NCI-H446 (cell line): Measurements from ENCODE around the gene SPIRE2.
"Not testable (repeated sequence)": the region's sequence is repeated elsewhere in the genome, so short reads cannot be mapped to it uniquely, and the experiment has no call there.

Experiments used
- DNase-seq, 2 experiments: peaks; one replicate each; lab custom pipeline; 2025; lab: John Stamatoyannopoulos, UW

SPIRE2 gene

DNA sequence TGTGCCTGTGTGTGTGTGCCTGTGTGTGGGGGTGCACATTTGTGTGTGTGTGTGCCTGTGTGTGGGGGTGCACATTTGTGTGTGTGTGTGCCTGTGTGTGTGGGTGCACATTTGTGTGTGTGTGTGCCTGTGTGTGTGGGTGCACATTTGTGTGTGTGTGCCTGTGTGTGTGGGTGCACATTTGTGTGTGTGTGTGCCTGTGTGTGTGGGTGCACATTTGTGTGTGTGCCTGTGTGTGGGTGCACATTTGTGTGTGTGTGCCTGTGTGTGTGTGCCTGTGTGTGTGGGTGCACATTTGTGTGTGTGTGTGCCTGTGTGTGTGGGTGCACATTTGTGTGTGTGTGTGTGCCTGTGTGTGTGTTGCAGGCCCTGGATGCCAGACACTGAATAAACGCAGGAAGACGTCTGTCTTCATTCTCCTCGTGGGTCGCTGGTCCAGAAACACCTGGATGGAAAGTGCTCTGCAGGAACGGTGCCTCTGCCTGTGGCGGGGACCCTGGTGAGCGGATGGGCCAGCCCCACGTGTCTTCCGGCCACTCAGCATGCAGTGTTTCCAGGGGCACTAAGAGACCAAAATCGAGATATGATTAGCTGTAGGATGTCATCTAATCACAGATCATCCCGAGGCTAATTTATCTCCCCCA, 86.5 kb downstream of the SPIRE2 start:
- DNase-seq, result not testable (repeated sequence)

- DNase-seq, result no peak
These were observed 87.3 kb downstream of the SPIRE2 start for GRCh38 chr16:89915303-89916232.

DNA sequence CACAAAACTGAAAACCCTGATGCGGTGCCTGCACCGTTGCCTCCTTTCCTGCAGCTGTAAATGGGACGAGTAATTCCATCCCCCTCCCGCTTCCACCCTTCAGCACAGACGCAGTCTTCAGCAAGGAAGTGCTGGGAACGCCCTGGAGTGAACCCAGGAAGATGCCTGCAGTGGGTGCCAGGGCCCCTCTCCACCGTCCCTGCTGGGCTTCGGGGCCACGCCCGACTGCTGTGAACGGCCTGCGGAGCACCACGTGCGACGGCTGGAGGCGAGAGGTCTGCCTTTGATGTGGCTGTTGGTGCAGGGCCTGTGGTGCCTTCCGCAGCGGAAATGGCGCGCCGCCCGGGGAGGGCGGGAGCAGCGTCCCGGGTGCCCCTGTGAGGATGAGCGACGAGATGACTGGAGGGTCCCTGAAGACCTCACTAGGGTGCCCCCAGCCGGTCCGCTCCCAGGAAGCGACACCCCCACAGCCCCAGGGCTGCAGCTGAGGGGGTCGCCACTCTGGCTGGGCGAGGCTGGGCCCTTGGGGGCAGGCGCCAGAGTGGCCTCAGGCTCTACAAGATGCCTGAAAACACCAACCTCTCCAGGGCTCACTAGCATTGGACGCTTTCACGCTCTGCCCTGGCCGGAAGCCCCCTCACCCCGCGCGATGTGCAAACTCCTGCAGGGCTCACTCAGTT, 89.6 kb downstream of the SPIRE2 start:
- peak in 1 of 2 experiments; percentile 25 for DNase-seq

DNA sequence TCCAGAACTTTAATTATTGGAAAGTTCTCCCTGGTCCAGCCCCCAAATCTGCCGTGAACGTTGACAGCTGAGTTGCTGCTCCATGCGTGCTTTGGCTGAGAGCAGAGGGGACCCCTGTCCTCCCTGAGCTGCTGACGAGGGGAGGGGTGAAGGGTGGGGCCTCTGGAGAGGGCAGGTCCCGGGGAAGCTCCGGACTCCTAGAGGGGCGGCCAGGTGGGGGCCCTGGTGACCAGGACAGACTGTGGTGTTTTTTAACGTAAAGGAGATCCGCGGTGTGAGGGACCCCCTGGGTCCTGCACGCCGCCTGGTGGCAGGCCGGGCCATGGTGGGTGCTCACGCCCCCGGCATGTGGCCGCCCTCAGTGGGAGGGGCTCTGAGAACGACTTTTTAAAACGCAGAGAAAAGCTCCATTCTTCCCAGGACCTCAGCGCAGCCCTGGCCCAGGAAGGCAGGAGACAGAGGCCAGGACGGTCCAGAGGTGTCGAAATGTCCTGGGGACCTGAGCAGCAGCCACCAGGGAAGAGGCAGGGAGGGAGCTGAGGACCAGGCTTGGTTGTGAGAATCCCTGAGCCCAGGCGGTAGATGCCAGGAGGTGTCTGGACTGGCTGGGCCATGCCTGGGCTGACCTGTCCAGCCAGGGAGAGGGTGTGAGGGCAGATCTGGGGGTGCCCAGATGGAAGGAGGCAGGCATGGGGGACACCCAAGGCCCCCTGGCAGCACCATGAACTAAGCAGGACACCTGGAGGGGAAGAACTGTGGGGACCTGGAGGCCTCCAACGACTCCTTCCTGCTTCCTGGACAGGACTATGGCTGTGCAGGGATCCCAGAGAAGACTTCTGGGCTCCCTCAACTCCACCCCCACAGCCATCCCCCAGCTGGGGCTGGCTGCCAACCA, 90.4 kb downstream of the SPIRE2 start, which contains the start of gene MC1R:
Gene MC1R, plus strand, starts transcription at position 410 of the 895 bp plus-strand sequence. Its CDS starts 397 bp downstream, at position 807.
- no peak for DNase-seq

DNA sequence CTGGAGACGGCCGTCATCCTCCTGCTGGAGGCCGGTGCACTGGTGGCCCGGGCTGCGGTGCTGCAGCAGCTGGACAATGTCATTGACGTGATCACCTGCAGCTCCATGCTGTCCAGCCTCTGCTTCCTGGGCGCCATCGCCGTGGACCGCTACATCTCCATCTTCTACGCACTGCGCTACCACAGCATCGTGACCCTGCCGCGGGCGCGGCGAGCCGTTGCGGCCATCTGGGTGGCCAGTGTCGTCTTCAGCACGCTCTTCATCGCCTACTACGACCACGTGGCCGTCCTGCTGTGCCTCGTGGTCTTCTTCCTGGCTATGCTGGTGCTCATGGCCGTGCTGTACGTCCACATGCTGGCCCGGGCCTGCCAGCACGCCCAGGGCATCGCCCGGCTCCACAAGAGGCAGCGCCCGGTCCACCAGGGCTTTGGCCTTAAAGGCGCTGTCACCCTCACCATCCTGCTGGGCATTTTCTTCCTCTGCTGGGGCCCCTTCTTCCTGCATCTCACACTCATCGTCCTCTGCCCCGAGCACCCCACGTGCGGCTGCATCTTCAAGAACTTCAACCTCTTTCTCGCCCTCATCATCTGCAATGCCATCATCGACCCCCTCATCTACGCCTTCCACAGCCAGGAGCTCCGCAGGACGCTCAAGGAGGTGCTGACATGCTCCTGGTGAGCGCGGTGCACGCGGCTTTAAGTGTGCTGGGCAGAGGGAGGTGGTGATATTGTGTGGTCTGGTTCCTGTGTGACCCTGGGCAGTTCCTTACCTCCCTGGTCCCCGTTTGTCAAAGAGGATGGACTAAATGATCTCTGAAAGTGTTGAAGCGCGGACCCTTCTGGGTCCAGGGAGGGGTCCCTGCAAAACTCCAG, 91.5 kb downstream of the SPIRE2 start:
- no peak for DNase-seq

DNA sequence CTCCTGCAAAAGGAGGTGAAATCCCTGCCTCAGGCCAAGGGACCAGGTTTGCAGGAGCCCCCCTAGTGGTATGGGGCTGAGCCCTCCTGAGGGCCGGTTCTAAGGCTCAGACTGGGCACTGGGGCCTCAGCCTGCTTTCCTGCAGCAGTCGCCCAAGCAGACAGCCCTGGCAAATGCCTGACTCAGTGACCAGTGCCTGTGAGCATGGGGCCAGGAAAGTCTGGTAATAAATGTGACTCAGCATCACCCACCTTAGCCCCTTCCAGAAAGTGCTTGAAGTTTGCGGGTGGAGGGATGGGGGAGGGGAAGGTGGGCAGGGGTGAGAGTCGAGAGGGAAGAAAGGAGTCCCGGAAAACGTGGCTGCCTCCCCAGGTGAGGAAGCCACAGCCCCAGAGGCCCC, 92.4 kb downstream of the SPIRE2 start:
- no peak for DNase-seq
